ENCODE data around the gene DEFB123. TPM values are rescaled to one million over a fixed set of nuclear protein-coding genes. Genes with fewer than 3 reads are reported as not detected.

Gene DEFB123
- total RNA-seq, 1 donor: not detected

- no peaks in the 10 kb centered on the region for H3K9me3 ChIP-seq (ENCODE audit: low read depth, low read length)
- H3K4me1 ChIP-seq (ENCODE audit: insufficient read depth, low read length): no peaks in the 10 kb centered on the region
- H3K27me3 ChIP-seq (ENCODE audit: insufficient read depth, low read length): peaks cover 20% of the 10 kb centered on the region
- no peak overlapping the region for H3K4me3 ChIP-seq (ENCODE audit: low read length)
Observed at GRCh38 chr20:31485450-31486339, 45.3 kb downstream of the DEFB123 start.

GRCh38 chr20:31488115-31488514 is 47.7 kb downstream of the DEFB123 start:
- Histone ChIP-seq H3K4me1 (ENCODE audit: insufficient read depth, low read length) (no peaks in the 10 kb centered on the region), H3K9me3 (ENCODE audit: low read depth, low read length) (no peaks in the 10 kb centered on the region), H3K27me3 (ENCODE audit: insufficient read depth, low read length) (peaks cover 20% of the 10 kb centered on the region), H3K4me3 (ENCODE audit: low read length) (no peak overlapping the region)

- Histone ChIP-seq H3K9me3 (ENCODE audit: low read depth, low read length) (no peaks in the 10 kb centered on the region), H3K4me1 (ENCODE audit: insufficient read depth, low read length) (no peaks in the 10 kb centered on the region), H3K27me3 (ENCODE audit: insufficient read depth, low read length) (peaks cover 20% of the 10 kb centered on the region), H3K4me3 (ENCODE audit: low read length) (no peak overlapping the region)
Observed at GRCh38 chr20:31489152-31489551, 48.7 kb downstream of the DEFB123 start.

- Histone ChIP-seq H3K27me3 (ENCODE audit: insufficient read depth, low read length) (peaks cover 8% of the 10 kb centered on the region), H3K4me3 (ENCODE audit: low read length) (no peak overlapping the region)
Observed at GRCh38 chr20:31490752-31491151, 50.3 kb downstream of the DEFB123 start.

GRCh38 chr20:31494131-31494530 is 53.7 kb downstream of the DEFB123 start:
- Histone ChIP-seq H3K9me3 (ENCODE audit: low read depth, low read length) (no peaks in the 10 kb centered on the region), H3K27me3 (ENCODE audit: insufficient read depth, low read length) (no peaks in the 10 kb centered on the region), H3K4me1 (ENCODE audit: insufficient read depth, low read length) (no peaks in the 10 kb centered on the region), H3K4me3 (ENCODE audit: low read length) (no peak overlapping the region)

More at GRCh38 chr20:31490752-31491151, 50.3 kb downstream of the DEFB123 start:
- Histone ChIP-seq H3K4me1 (ENCODE audit: insufficient read depth, low read length) (no peaks in the 10 kb centered on the region), H3K9me3 (ENCODE audit: low read depth, low read length) (no peaks in the 10 kb centered on the region)

- Histone ChIP-seq H3K4me1 (ENCODE audit: insufficient read depth, low read length) (no peaks in the 10 kb centered on the region), H3K27me3 (ENCODE audit: insufficient read depth, low read length) (no peaks in the 10 kb centered on the region), H3K4me3 (ENCODE audit: low read length) (no peak overlapping the region), H3K9me3 (ENCODE audit: low read depth, low read length) (no peaks in the 10 kb centered on the region)
Observed at GRCh38 chr20:31496761-31497295, 56.4 kb downstream of the DEFB123 start.

- Histone ChIP-seq H3K27me3 (ENCODE audit: insufficient read depth, low read length) (no peaks in the 10 kb centered on the region), H3K9me3 (ENCODE audit: low read depth, low read length) (no peaks in the 10 kb centered on the region), H3K4me3 (ENCODE audit: low read length) (no peak overlapping the region), H3K4me1 (ENCODE audit: insufficient read depth, low read length) (no peaks in the 10 kb centered on the region)
Observed at GRCh38 chr20:31497838-31498540, 57.6 kb downstream of the DEFB123 start.

Other genes starting within 250 kb of the DEFB123 start
- not detected for gene DEFB115, start 183.0 kb upstream of the DEFB123 start, total RNA-seq
- gene DEFB116, start 132.0 kb upstream of the DEFB123 start, total RNA-seq: not detected
- not detected for gene DEFB118, start 72.0 kb upstream of the DEFB123 start, total RNA-seq
- gene DEFB119, start 50.0 kb upstream of the DEFB123 start, total RNA-seq: not detected
- gene DEFB121, start 34.4 kb upstream of the DEFB123 start, total RNA-seq: not detected
- gene DEFB124, start 34.5 kb downstream of the DEFB123 start, total RNA-seq: not detected
- gene REM1, start 34.7 kb downstream of the DEFB123 start, total RNA-seq: 0.10 TPM
- gene HM13, start 73.8 kb downstream of the DEFB123 start, total RNA-seq: 62.0 TPM
- 17.1 TPM for gene ID1, start 164.7 kb downstream of the DEFB123 start, total RNA-seq
- gene COX4I2, start 197.3 kb downstream of the DEFB123 start, total RNA-seq: not detected